Stomach (tissue), 4 donors: ENCODE results near the gene GNA15.

Source experiments
- CTCF ChIP-seq, 7 experiments: fragments of 450-650 bp in 4 of 7; fragments of 200-600 bp in 3 of 7; sonication (generic) in 3 of 7; IDR thresholded peaks; one replicate each; pipeline ENCODE4 v1.5.1; 2016 to 2019; ENCODE audit warnings: antibody characterized with exemption in 7 of 7, control low read depth in 2 of 7, mild to moderate bottlenecking in 1 of 7
- POLR2A ChIP-seq, 4 donors: fragments of 450-650 bp; IDR thresholded peaks; one replicate each; pipeline ENCODE4 v1.6.1; 2016; ENCODE audit warnings: antibody characterized with exemption in 4 of 4, control low read depth in 2 of 4, mild to moderate bottlenecking in 1 of 4, moderate library complexity in 1 of 4
- POLR2AphosphoS5 ChIP-seq, 3 donors: sonication (generic); formaldehyde crosslinking; IDR thresholded peaks; one replicate each; pipeline ENCODE4 v1.6.1; 2016; ENCODE audit warnings: antibody characterized with exemption in 3 of 3

GRCh38 chr19:3213159-3213558 is 77.3 kb downstream of the GNA15 start:
- TF ChIP-seq CTCF (IDR thresholded peaks at IDR 0.05) (no peak), POLR2AphosphoS5 (IDR thresholded peaks at IDR 0.05) (no peak), POLR2A (IDR thresholded peaks at IDR 0.05) (no peak)
